ENCODE results near the gene THRA.

The THRA gene

DNA sequence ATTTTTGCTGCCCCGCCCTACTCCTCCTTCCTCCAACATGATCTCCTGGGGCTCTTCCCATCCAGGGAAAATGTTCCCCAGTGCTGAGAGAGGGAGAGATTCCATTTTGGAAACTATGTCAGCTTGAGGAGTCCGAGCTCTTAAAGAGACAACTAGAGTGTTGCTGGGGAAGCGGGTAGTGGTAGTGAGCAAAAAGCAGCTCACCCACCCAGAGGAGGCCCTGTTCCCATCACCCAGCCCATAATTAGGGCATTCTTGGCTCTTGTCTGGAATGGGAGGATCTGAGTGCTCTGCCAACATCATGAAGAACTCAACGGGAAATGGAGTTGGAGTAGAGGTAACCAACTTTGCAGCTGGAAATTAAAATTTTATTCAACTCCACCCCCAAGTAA is 49.9 kb downstream of the THRA start:
- TF ChIP-seq FOXP2 (optimal IDR thresholded peaks at IDR 0.05; ENCODE audit: borderline replicate concordance, extremely low read depth, extremely low read length, insufficient read depth) (no peak), TAF1 (IDR thresholded peaks at IDR 0.05; ENCODE audit: borderline replicate concordance, insufficient read depth, low read length) (no peak), POLR2AphosphoS5 (IDR thresholded peaks at IDR 0.05; ENCODE audit: low read depth, low read length) (no peak), SIN3A (IDR thresholded peaks at IDR 0.05; ENCODE audit: borderline replicate concordance, insufficient read depth, low read length) (no peak)
- TF ChIP-seq, protein P1, sequence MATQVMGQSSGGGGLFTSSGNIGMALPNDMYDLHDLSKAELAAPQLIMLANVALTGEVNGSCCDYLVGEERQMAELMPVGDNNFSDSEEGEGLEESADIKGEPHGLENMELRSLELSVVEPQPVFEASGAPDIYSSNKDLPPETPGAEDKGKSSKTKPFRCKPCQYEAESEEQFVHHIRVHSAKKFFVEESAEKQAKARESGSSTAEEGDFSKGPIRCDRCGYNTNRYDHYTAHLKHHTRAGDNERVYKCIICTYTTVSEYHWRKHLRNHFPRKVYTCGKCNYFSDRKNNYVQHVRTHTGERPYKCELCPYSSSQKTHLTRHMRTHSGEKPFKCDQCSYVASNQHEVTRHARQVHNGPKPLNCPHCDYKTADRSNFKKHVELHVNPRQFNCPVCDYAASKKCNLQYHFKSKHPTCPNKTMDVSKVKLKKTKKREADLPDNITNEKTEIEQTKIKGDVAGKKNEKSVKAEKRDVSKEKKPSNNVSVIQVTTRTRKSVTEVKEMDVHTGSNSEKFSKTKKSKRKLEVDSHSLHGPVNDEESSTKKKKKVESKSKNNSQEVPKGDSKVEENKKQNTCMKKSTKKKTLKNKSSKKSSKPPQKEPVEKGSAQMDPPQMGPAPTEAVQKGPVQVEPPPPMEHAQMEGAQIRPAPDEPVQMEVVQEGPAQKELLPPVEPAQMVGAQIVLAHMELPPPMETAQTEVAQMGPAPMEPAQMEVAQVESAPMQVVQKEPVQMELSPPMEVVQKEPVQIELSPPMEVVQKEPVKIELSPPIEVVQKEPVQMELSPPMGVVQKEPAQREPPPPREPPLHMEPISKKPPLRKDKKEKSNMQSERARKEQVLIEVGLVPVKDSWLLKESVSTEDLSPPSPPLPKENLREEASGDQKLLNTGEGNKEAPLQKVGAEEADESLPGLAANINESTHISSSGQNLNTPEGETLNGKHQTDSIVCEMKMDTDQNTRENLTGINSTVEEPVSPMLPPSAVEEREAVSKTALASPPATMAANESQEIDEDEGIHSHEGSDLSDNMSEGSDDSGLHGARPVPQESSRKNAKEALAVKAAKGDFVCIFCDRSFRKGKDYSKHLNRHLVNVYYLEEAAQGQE (IDR thresholded peaks at IDR 0.05; ENCODE audit: insufficient read depth in 1 of 2, low read depth in 2 of 2, low read length in 2 of 2): no peak

DNA sequence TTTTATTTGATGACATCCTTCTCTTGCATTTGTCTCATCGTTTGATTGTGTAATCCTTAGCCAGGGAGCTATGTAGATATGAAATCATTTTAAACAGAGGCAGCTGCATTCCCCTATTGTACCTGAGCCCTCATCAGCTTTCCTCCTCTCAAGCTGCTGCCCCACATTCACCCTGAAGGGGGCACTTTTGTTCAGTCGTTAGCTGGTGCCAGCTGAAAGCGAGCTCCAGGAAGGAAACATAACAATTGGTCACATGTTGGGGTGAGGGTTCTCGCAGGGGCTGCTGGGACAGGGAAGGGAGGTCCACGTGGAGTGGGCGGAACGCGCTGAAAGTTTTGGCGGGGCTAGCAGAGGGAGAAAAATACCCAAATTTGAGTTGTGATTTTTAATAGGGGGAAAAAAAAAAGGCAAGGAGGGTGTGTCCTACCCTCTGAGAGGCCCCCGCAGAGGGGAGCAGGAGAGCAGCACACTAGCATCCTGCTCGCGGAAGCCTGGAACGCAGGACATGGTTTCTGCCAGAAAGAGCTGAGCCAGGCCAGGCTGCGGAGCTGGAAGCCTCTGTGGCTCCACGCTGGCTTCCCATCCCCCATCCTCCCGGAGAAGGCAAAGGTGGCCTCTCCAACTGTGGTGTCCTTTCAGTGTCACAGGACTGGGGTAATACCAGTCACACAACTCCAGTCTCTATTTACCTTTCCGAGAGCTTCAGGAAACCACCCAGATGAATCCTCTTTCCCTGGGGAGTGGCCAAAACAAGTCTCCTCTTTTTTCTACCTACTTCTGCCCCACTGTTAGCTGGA is 50.5 kb downstream of the THRA start:
- TF ChIP-seq POLR2AphosphoS5 (IDR thresholded peaks at IDR 0.05; ENCODE audit: low read depth, low read length): peak; percentile 85
- TF ChIP-seq, protein P1 (IDR thresholded peaks at IDR 0.05; ENCODE audit: insufficient read depth in 1 of 2, low read depth in 2 of 2, low read length in 2 of 2): peak in 1 of 2 experiments; percentile 43; a peak in 1 of 4 replicates
- TF ChIP-seq TAF1 (IDR thresholded peaks at IDR 0.05; ENCODE audit: borderline replicate concordance, insufficient read depth, low read length): peak; percentile 89; the same call in 1 of the 2 replicates
- TF ChIP-seq FOXP2 (optimal IDR thresholded peaks at IDR 0.05; ENCODE audit: borderline replicate concordance, extremely low read depth, extremely low read length, insufficient read depth): peak; percentile 61
- TF ChIP-seq SIN3A (IDR thresholded peaks at IDR 0.05; ENCODE audit: borderline replicate concordance, insufficient read depth, low read length): peak; percentile 97

DNA sequence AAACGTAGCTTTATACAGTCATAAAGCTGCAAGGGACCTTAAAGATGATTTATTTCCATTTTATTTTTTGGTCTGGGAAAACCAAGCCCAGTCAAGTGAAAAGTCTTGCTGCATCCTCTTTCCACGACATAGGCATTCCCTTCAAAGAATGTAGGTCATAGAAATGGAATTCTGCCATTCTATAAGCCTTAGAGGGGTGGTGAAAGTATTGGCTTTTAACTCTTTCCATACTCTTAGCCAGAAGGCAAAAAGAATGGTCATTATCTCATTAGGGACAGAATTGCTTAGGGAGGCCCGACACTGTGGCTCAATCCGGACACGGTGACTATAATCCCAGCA is 51.1 kb downstream of the THRA start:
- TF ChIP-seq, protein P1 (IDR thresholded peaks at IDR 0.05; ENCODE audit: insufficient read depth in 1 of 2, low read depth in 2 of 2, low read length in 2 of 2): no peak
- TF ChIP-seq FOXP2 (optimal IDR thresholded peaks at IDR 0.05; ENCODE audit: borderline replicate concordance, extremely low read depth, extremely low read length, insufficient read depth): no peak

- TF ChIP-seq TAF1 (IDR thresholded peaks at IDR 0.05; ENCODE audit: borderline replicate concordance, insufficient read depth, low read length): no peak
- TF ChIP-seq SIN3A (IDR thresholded peaks at IDR 0.05; ENCODE audit: borderline replicate concordance, insufficient read depth, low read length): no peak
- TF ChIP-seq, protein P1 (IDR thresholded peaks at IDR 0.05; ENCODE audit: insufficient read depth in 1 of 2, low read depth in 2 of 2, low read length in 2 of 2): no peak
- no peak for TF ChIP-seq FOXP2 (optimal IDR thresholded peaks at IDR 0.05; ENCODE audit: borderline replicate concordance, extremely low read depth, extremely low read length, insufficient read depth)
- TF ChIP-seq POLR2AphosphoS5 (IDR thresholded peaks at IDR 0.05; ENCODE audit: low read depth, low read length): no peak
Measured at GRCh38 chr17:40115101-40115436, 52.3 kb downstream of the THRA start.
